AG09319 (cell line): Measurements from ENCODE around the gene NTRK1.

Experiments used
- DNase-seq: peaks from one replicate; pipeline ENCODE4 v3.0.0-alpha.2; 2010; ENCODE audit warnings: low read depth; ENCODE audit errors: extremely low read depth
- TF ChIP-seq, protein P1 (sequence below): IDR thresholded peaks from 2 replicates; pipeline ENCODE4 v1.5.1; 2011; ENCODE audit warnings: low read depth, mild to moderate bottlenecking, inconsistent platforms, low read length, moderate library complexity

NTRK1 gene

GRCh38 chr1:156874572-156875340 lies 14.1 kb downstream of the NTRK1 start:
- no peak for DNase-seq
- TF ChIP-seq, protein P1, sequence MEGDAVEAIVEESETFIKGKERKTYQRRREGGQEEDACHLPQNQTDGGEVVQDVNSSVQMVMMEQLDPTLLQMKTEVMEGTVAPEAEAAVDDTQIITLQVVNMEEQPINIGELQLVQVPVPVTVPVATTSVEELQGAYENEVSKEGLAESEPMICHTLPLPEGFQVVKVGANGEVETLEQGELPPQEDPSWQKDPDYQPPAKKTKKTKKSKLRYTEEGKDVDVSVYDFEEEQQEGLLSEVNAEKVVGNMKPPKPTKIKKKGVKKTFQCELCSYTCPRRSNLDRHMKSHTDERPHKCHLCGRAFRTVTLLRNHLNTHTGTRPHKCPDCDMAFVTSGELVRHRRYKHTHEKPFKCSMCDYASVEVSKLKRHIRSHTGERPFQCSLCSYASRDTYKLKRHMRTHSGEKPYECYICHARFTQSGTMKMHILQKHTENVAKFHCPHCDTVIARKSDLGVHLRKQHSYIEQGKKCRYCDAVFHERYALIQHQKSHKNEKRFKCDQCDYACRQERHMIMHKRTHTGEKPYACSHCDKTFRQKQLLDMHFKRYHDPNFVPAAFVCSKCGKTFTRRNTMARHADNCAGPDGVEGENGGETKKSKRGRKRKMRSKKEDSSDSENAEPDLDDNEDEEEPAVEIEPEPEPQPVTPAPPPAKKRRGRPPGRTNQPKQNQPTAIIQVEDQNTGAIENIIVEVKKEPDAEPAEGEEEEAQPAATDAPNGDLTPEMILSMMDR: no peak

GRCh38 chr1:156875341-156875615 lies 14.6 kb downstream of the NTRK1 start:
- no peak for DNase-seq
- TF ChIP-seq, protein P1: no peak

DNA sequence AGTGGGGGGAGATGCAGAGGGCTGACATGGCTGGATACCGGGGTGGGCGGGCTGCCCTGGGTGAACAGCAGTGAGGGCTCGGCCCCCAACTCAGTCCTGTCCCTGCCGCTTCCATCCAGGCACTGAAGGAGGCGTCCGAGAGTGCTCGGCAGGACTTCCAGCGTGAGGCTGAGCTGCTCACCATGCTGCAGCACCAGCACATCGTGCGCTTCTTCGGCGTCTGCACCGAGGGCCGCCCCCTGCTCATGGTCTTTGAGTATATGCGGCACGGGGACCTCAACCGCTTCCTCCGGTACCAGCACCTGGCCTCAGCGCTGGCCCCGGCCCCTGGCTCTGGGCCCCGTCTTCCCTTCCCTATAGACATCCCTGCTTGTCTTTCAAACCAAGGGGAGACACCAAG lies 15.6 kb downstream of the NTRK1 start:
- TF ChIP-seq, protein P1: no peak
- no peak for DNase-seq

DNA sequence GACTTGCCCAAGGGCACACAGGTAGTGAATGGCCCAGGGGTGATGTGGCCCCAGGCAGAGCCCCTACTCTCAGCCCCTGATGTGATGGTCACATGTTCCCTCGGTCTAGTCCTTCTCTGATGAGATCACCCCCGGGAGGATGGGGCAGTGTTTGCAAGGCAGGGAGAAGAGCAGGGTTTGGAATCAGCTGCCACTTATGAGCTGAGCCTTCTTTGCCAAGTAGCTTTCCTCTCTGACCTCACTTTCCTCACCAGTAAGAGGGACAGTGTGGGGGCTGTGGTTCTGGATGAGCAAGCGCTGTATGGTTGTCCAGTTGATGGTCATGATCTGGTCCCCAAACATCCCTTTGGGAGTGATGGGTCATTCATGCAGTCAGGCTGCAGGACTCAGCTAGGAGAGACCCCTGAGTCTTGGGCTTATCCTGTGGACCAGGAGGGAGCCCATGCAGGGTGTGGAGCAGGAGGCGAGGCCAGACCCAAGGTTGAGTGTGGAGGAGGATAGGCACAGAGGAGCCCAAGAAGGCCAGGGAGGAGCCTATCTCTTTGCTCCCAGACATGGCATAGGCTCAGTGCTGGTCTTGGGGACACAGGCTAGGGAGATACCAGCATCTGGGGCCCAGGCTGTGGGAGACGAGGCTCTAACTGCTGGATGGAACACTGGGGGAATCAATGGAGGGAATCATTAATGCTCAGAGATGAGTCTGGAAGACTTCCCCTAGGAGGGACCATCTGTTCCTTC lies 16.9 kb downstream of the NTRK1 start:
- no peak for DNase-seq
- TF ChIP-seq, protein P1: no peak

GRCh38 chr1:156879876-156880275 lies 19.2 kb downstream of the NTRK1 start:
- no peak for DNase-seq
- TF ChIP-seq, protein P1: no peak

GRCh38 chr1:156880473-156880872 lies 19.8 kb downstream of the NTRK1 start:
- DNase-seq: no peak
- TF ChIP-seq, protein P1: no peak

GRCh38 chr1:156881101-156881500 lies 20.4 kb downstream of the NTRK1 start:
- no peak for DNase-seq
- TF ChIP-seq, protein P1: no peak
